HG03342 (cell line): ENCODE data around the gene ABCB11.

ENCODE experiments used
- ATAC-seq: cut with Tn5 transposase; IDR thresholded peaks from one replicate; pipeline ENCODE4 v1.9.1; 2021; ENCODE audit warnings: mild to moderate bottlenecking, moderate library complexity; ENCODE audit not compliant: unreplicated experiment

Gene ABCB11

GRCh38 chr2:169010633-169011460 is 20.3 kb downstream of the ABCB11 start:
- no peak for ATAC-seq

GRCh38 chr2:169009865-169010579 is 21.1 kb downstream of the ABCB11 start:
- ATAC-seq = no peak

GRCh38 chr2:169007941-169008340 is 23.2 kb downstream of the ABCB11 start:
- ATAC-seq = peak; percentile 68

GRCh38 chr2:169007356-169007755 is 23.8 kb downstream of the ABCB11 start:
- ATAC-seq = no peak

GRCh38 chr2:169006665-169007064 is 24.5 kb downstream of the ABCB11 start:
- no peak for ATAC-seq

- ATAC-seq = no peak
These were observed 25.1 kb downstream of the ABCB11 start for GRCh38 chr2:169005994-169006393.

- ATAC-seq = no peak
These were observed 26.0 kb downstream of the ABCB11 start for GRCh38 chr2:169005080-169005598.

GRCh38 chr2:169002161-169002738 is 28.9 kb downstream of the ABCB11 start:
- ATAC-seq = no peak

GRCh38 chr2:169001116-169001815 is 29.9 kb downstream of the ABCB11 start:
- ATAC-seq = no peak

- ATAC-seq = no peak
These were observed 31.4 kb downstream of the ABCB11 start for GRCh38 chr2:168999668-169000213.

- no peak for ATAC-seq
These were observed 32.4 kb downstream of the ABCB11 start for GRCh38 chr2:168998609-168999211.

GRCh38 chr2:168997794-168998193 is 33.3 kb downstream of the ABCB11 start:
- no peak for ATAC-seq

- no peak for ATAC-seq
These were observed 34.0 kb downstream of the ABCB11 start for GRCh38 chr2:168997118-168997521.

- no peak for ATAC-seq
These were observed 35.4 kb downstream of the ABCB11 start for GRCh38 chr2:168995744-168996143.

- ATAC-seq = no peak
These were observed 37.6 kb downstream of the ABCB11 start for GRCh38 chr2:168993538-168993937.

- ATAC-seq = no peak
These were observed 38.4 kb downstream of the ABCB11 start for GRCh38 chr2:168992591-168993349.

- ATAC-seq = no peak
These were observed 39.1 kb downstream of the ABCB11 start for GRCh38 chr2:168992026-168992425.

- no peak for ATAC-seq
These were observed 42.4 kb downstream of the ABCB11 start for GRCh38 chr2:168988755-168989154.

GRCh38 chr2:168986398-168986943 is 44.7 kb downstream of the ABCB11 start:
- no peak for ATAC-seq
